Thyroid gland (tissue), 4 donors: ENCODE measurements around the gene ARID4A. TPM values are rescaled to one million over a fixed set of nuclear protein-coding genes. Genes with fewer than 3 reads are reported as not detected.

Experiments
- DNase-seq, 2 donors: peaks; one replicate each; pipeline ENCODE4 v3.0.0-alpha.2; 2019
- H3K27ac ChIP-seq, 3 donors: fragments of 200-600 bp; sonication (generic); 1 replicate in 2 of 3; 2 replicates in 1 of 3; pipeline ENCODE4 v1.5.1; 2016 to 2019; ENCODE audit warnings: mild to moderate bottlenecking in 1 of 3, moderate library complexity in 1 of 3
- H3K27me3 ChIP-seq: fragments of 200-600 bp; sonication (generic); one replicate; pipeline ENCODE4 v1.5.1; 2019
- H3K36me3 ChIP-seq, 2 donors: fragments of 200-600 bp; sonication (generic); one replicate each; pipeline ENCODE4 v1.5.1; 2016 to 2019
- H3K4me1 ChIP-seq, 2 donors: fragments of 200-600 bp; sonication (generic); one replicate each; pipeline ENCODE4 v1.5.1; 2017 to 2019
- H3K4me3 ChIP-seq, 3 donors: fragments of 200-600 bp; sonication (generic); replicated peaks in 1 of 3; 1 replicate in 2 of 3; 2 replicates in 1 of 3; pipeline ENCODE4 v1.5.1; 2016; ENCODE audit warnings: mild to moderate bottlenecking in 1 of 3
- H3K9me3 ChIP-seq: fragments of 200-600 bp; sonication (generic); one replicate; pipeline ENCODE4 v1.5.1; 2017
- POLR2A ChIP-seq, 2 donors: fragments of 450-650 bp; IDR thresholded peaks; one replicate each; pipeline ENCODE4 v1.6.1; 2017; ENCODE audit warnings: antibody characterized with exemption in 2 of 2, mild to moderate bottlenecking in 2 of 2, moderate library complexity in 1 of 2
- WGBS, 2 donors: methylation state at CpG; one replicate each; pipeline ENCODE4 v1.1.5; 2017; 5-methylcytosine and 5-hydroxymethylcytosine counted together
- intact Hi-C: fragments of 100-400 bp; cut with DNase I; formaldehyde crosslinking; loops from one replicate; pipeline ENCODE4 v1.15.1; 2023
- total RNA-seq, 4 donors: library from RNA; depleted of rRNA; stranded (reverse); fragments of >200 nt; gene quantifications; one replicate each; pipeline ENCODE4 v1.2.3, GENCODE V29; 2016
- TF ChIP-seq, protein P1 (sequence below), 6 experiments: fragments of 200-600 bp in 3 of 6; fragments of 450-650 bp in 3 of 6; sonication (generic) in 3 of 6; IDR thresholded peaks; one replicate each; pipeline ENCODE4 v1.5.1; 2016 to 2019; ENCODE audit warnings: antibody characterized with exemption in 6 of 6, mild to moderate bottlenecking in 2 of 6, inconsistent platforms in 1 of 6, moderate library complexity in 1 of 6

Gene ARID4A
- total RNA-seq, 4 donors from 2014 or later: 17.1 to 18.7 (median 17.6) TPM

DNA sequence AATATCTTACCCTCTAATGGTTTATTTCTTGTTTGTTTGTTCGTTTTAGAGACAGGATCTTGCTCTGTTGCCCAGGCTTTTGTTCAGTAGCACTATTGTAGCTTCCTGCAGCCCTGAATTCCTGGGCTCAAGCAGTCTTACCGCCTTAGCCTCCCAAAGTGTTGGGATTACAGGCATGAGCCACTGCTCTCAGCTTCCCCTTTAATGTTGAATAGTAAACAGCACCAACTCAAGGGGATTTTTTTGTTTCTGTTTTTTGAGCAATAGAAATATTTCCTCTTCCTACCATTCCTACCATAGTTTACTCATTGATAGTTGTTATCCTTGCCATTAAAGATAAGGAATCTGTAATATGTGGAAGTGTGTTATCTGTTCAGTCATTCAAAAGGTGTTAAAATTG lies 10.7 kb downstream of the ARID4A start:
- Histone ChIP-seq H3K27me3 (no peaks in the 10 kb centered on the region), H3K36me3 (peaks cover 0 to 6% of the 10 kb centered on the region in 2 donors), H3K9me3 (no peaks in the 10 kb centered on the region), H3K27ac (no peak overlapping the region), H3K4me3 (no peak overlapping the region), H3K4me1 (no peaks in the 10 kb centered on the region)
- 89 to 90% methylated on average over 2 of the region's 2 CpGs for WGBS, 2 donors
- TF ChIP-seq POLR2A (IDR thresholded peaks at IDR 0.05): no peak
- TF ChIP-seq, protein P1, sequence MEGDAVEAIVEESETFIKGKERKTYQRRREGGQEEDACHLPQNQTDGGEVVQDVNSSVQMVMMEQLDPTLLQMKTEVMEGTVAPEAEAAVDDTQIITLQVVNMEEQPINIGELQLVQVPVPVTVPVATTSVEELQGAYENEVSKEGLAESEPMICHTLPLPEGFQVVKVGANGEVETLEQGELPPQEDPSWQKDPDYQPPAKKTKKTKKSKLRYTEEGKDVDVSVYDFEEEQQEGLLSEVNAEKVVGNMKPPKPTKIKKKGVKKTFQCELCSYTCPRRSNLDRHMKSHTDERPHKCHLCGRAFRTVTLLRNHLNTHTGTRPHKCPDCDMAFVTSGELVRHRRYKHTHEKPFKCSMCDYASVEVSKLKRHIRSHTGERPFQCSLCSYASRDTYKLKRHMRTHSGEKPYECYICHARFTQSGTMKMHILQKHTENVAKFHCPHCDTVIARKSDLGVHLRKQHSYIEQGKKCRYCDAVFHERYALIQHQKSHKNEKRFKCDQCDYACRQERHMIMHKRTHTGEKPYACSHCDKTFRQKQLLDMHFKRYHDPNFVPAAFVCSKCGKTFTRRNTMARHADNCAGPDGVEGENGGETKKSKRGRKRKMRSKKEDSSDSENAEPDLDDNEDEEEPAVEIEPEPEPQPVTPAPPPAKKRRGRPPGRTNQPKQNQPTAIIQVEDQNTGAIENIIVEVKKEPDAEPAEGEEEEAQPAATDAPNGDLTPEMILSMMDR (IDR thresholded peaks at IDR 0.05): no peak
- no peak for DNase-seq
- intact Hi-C loops: no loop called here

- H3K9me3 ChIP-seq: no peaks in the 10 kb centered on the region
- H3K27ac ChIP-seq: no peak overlapping the region
- intact Hi-C loops: no loop called here
- no peak for DNase-seq
- no peaks in the 10 kb centered on the region for H3K4me1 ChIP-seq
- no peak overlapping the region for H3K4me3 ChIP-seq
- peaks cover 4 to 6% of the 10 kb centered on the region in 2 donors for H3K36me3 ChIP-seq
- no peaks in the 10 kb centered on the region for H3K27me3 ChIP-seq
- 71 to 81% methylated on average over 1 of the region's 1 CpG for WGBS, 2 donors
- TF ChIP-seq, protein P1 (IDR thresholded peaks at IDR 0.05): no peak
- TF ChIP-seq POLR2A (IDR thresholded peaks at IDR 0.05): no peak
Measured at GRCh38 chr14:58313699-58314098, 15.3 kb downstream of the ARID4A start.

DNA sequence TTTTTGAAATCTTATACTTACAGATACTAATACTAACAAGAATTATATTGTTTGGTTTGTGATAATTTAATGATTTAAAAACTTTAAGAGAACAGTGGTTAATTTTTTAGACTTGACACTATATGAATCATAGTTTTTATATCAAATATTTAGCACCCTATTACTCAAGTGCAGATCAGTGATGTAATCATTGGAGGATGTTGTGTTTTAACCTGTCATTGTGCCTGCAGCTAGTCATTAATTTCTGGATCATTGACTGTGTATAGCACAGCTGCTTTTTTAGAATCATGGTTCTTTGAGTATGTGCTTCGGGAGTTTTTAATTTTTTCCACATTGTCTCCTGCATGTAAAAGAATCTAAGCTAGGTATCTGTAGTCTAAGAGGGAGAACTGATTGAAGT lies 17.3 kb downstream of the ARID4A start:
- no peak for DNase-seq
- H3K4me1 ChIP-seq: no peaks in the 10 kb centered on the region
- H3K27ac ChIP-seq: no peak overlapping the region
- H3K27me3 ChIP-seq: no peaks in the 10 kb centered on the region
- no peaks in the 10 kb centered on the region for H3K9me3 ChIP-seq
- 73 to 79% methylated on average over 1 of the region's 1 CpG for WGBS, 2 donors
- no peak overlapping the region for H3K4me3 ChIP-seq
- H3K36me3 ChIP-seq: peaks cover 16 to 19% of the 10 kb centered on the region in 2 donors
- TF ChIP-seq, protein P1 (IDR thresholded peaks at IDR 0.05): no peak
- TF ChIP-seq POLR2A (IDR thresholded peaks at IDR 0.05): no peak
- intact Hi-C loops: no loop called here

GRCh38 chr14:58327019-58327418 lies 28.7 kb downstream of the ARID4A start:
- Histone ChIP-seq H3K9me3 (no peaks in the 10 kb centered on the region), H3K27ac (no peak overlapping the region), H3K27me3 (no peaks in the 10 kb centered on the region), H3K36me3 (peaks cover 18 to 36% of the 10 kb centered on the region in 2 donors), H3K4me3 (no peak overlapping the region), H3K4me1 (peaks cover 8 to 11% of the 10 kb centered on the region in 2 donors)
- intact Hi-C loops: no loop called here
- WGBS, 2 donors: 76 to 81% methylated on average over 1 of the region's 1 CpG
- no peak for TF ChIP-seq POLR2A (IDR thresholded peaks at IDR 0.05)
- TF ChIP-seq, protein P1 (IDR thresholded peaks at IDR 0.05): no peak
- DNase-seq: no peak

DNA sequence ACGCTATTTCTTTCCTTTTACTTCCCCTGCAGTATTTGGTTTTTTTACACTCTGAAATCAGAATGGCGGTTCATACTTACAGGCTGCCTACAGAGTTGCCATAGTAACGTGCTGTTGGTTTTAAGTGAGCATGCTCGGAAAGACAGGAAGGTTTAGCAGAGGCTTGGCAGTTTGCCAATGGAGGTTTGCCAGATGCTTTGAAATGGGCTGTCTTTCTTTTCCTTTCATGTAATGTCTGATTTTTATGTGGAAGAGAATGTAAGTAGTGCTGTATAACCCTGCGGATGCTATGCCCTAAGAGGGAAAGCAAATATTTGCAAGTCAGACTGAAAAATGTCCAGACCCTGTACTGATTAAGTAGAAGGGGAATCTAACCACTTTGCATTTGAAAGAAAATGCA lies 32.8 kb downstream of the ARID4A start:
- peak; percentile 91 to 93 for DNase-seq
- Histone ChIP-seq H3K4me3 (no peak overlapping the region), H3K27me3 (no peaks in the 10 kb centered on the region), H3K9me3 (no peaks in the 10 kb centered on the region), H3K4me1 (peaks cover 8 to 11% of the 10 kb centered on the region in 2 donors), H3K27ac (peak overlapping the region; percentile 11 to 30 (median 26)), H3K36me3 (peaks cover 0 to 12% of the 10 kb centered on the region in 2 donors)
- intact Hi-C loops: no loop called here
- no peak for TF ChIP-seq POLR2A (IDR thresholded peaks at IDR 0.05)
- TF ChIP-seq, protein P1 (IDR thresholded peaks at IDR 0.05): no peak
- whole genome bisulfite sequencing, 2 donors: 3 to 4% methylated on average over 5 of the region's 5 CpGs
